GM12872 (cell line): ENCODE data around the gene NUTM2F.

ENCODE experiments used
- CTCF ChIP-seq: IDR thresholded peaks from 3 replicates; pipeline ENCODE4 v1.5.1; 2011; ENCODE audit warnings: low read depth, mild to moderate bottlenecking, low read length, moderate library complexity; ENCODE audit not compliant: insufficient read depth

Gene NUTM2F

DNA sequence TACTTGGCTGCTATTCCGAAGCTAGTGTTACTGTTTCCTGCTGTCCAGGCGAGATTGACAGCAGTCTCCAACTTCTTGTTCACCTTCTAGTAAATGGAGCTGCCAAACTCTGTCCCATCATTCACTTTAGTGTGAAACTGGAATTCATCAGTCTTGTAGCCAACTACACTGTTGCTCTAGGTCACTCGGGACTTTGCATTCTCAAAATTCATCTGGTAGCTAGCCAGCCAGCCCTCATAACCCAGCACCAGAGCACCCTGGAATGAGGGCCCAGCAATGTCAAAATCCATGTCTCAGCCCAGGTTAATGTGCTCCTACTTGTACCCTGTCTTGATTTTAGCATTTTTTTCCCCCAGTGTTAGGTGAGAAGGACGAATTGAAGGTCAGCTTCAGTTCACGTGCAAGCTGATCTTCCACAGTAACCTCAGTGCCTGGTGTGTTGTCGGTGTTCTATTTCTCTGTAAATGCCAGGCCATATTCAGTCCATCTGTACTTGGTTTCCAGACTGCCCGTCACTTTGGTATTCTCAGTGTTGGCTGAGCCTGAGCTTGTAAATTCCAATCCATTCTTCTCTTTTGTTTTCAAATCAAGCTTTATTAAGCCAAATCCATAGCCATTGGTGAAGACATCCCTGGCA lies 40.4 kb downstream of the NUTM2F start:
- TF ChIP-seq CTCF, result no peak

- TF ChIP-seq CTCF, result no peak
Measured at GRCh38 chr9:94286116-94286515, 42.3 kb downstream of the NUTM2F start.

GRCh38 chr9:94281101-94281500 lies 47.3 kb downstream of the NUTM2F start:
- TF ChIP-seq CTCF, result no peak

GRCh38 chr9:94280409-94280989 lies 47.9 kb downstream of the NUTM2F start:
- no peak for TF ChIP-seq CTCF

DNA sequence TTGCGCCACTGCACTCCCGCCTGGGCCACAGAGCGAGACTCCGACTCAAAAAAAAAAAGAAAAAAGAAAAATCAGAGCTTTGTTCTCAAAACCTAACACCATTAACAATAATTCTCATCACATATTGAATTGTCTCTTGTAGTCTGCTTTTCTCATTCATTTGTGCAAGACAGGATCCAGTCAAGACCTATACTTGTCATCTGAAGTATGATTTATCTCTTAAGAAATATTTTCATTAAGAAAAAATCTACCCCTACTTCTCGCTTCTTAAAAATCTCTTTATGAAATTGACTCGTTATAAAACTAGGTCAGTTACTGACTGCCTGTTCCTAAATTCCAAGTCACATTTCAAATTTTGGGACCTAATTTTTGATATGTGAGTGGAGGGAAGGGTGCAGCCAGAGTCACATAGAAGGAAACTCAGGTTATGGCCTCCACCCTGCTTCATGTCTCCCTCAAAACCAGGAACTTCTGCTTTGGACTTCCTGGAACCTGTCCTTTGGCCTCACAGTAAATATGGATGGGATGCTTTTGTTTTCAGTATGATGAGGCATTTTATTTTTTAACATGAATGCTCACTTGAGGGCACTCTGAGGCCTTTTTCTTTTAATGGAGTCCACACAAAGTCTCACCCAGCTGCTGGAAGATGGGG lies 50.4 kb downstream of the NUTM2F start:
- no peak for TF ChIP-seq CTCF

DNA sequence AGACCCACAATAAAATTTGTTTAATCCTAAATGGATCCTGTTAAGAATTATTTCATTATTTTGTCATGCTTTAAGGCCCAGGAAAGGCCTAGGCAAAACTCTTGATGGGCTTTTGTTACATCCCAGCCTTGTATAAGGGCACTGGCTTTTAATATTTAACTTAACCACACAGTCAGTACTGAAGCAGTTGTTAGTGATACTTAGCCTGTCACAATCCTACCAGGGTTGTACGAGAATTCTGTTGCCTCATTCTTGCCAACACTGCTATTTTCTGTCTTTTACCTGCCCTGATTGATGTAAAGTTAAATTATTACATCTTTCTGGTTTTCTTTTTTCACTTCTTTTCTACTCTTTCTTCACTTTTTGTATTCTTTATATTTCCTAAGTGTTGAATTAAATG lies 58.4 kb downstream of the NUTM2F start:
- TF ChIP-seq CTCF, result no peak

- TF ChIP-seq CTCF, result no peak
Measured at GRCh38 chr9:94269264-94269663, 59.2 kb downstream of the NUTM2F start.
